ENCODE measurements around the gene DDX4.

The DDX4 gene

GRCh38 chr5:55866485-55866884 lies 128.6 kb downstream of the DDX4 start:
- no peak for DNase-seq (ENCODE audit: low spot score)
